Measurements from ENCODE around the gene UBALD2.

UBALD2 gene

DNA sequence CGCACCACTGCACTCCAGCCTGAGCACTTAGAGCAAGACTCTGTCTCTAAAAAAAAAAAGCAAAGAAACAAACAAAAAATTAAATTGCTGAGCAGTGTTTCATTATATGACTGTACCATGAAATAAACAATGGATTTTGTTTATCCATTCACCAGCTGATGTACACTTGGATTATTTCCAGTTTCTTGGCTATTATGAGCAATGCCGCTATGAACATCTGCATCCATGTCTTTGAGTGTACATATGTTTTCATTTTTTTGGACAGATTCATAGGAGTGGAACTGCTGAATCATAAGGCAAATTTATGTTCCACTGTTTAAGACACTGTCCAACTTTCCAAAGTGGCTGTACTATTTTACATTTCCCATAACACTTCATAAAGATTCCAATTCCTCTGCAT is 32.8 kb upstream of the UBALD2 start:
- Histone ChIP-seq H3K27me3 (ENCODE audit: insufficient read depth, poor library complexity, severe bottlenecking) (no peaks in the 10 kb centered on the region), H3K27ac (replicated peaks) (no peak overlapping the region), H3K4me3 (replicated peaks; ENCODE audit: insufficient read depth, low read length) (no peak overlapping the region)
- TF ChIP-seq POLR2AphosphoS5 (IDR thresholded peaks at IDR 0.05; ENCODE audit: low read depth) (no peak), SPI1 (IDR thresholded peaks at IDR 0.05; ENCODE audit: borderline replicate concordance, low read depth) (no peak)
- TF ChIP-seq, protein P1, sequence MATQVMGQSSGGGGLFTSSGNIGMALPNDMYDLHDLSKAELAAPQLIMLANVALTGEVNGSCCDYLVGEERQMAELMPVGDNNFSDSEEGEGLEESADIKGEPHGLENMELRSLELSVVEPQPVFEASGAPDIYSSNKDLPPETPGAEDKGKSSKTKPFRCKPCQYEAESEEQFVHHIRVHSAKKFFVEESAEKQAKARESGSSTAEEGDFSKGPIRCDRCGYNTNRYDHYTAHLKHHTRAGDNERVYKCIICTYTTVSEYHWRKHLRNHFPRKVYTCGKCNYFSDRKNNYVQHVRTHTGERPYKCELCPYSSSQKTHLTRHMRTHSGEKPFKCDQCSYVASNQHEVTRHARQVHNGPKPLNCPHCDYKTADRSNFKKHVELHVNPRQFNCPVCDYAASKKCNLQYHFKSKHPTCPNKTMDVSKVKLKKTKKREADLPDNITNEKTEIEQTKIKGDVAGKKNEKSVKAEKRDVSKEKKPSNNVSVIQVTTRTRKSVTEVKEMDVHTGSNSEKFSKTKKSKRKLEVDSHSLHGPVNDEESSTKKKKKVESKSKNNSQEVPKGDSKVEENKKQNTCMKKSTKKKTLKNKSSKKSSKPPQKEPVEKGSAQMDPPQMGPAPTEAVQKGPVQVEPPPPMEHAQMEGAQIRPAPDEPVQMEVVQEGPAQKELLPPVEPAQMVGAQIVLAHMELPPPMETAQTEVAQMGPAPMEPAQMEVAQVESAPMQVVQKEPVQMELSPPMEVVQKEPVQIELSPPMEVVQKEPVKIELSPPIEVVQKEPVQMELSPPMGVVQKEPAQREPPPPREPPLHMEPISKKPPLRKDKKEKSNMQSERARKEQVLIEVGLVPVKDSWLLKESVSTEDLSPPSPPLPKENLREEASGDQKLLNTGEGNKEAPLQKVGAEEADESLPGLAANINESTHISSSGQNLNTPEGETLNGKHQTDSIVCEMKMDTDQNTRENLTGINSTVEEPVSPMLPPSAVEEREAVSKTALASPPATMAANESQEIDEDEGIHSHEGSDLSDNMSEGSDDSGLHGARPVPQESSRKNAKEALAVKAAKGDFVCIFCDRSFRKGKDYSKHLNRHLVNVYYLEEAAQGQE (IDR thresholded peaks at IDR 0.05; ENCODE audit: insufficient replicate concordance, low read depth), result no peak
- DNase-seq (ENCODE audit: low read depth in 1 of 2, low spot score in 1 of 2), result no peak

DNA sequence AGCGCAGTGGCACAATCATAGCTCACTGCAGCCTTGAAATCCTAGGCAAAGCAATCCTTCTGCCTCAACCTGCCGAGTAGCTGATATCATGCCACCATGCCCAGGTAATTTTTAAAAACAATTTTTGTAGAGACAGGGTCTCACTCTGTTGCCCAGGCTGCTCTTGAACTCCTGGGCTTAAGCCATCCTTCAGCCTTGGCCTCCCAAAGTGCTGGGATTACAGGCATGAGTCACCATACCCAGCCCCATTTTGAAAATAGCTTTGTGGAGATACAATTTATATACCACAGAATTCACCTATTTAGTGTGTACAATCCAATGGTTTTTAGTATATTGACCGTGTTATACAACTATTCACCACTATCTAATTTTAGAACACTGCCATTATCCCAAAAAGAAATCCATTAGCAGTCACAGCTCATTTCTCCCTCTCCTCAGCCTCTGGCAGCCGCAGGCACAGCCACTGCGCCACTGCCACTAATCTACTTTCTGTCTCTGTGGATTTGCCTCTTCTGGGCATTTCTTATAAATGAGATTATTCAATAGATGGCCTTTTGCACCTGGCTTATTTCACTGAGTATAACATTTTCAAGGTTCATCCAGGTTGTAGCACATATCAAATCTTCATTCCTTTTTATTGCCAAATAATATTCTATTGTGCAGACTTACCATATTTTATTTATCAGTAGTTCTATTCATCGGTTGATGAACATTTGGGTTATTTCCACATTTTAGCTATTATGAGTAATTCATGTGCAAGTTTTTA is 31.4 kb upstream of the UBALD2 start:
- peaks cover under 1% of the 10 kb centered on the region for H3K27me3 ChIP-seq (ENCODE audit: insufficient read depth, poor library complexity, severe bottlenecking)
- H3K27ac ChIP-seq (replicated peaks), result no peak overlapping the region
- H3K4me3 ChIP-seq (replicated peaks; ENCODE audit: insufficient read depth, low read length), result no peak overlapping the region
- no peak for DNase-seq (ENCODE audit: low read depth in 1 of 2, low spot score in 1 of 2)
- TF ChIP-seq GABPA (IDR thresholded peaks at IDR 0.05; ENCODE audit: low read depth) (no peak), SPI1 (IDR thresholded peaks at IDR 0.05; ENCODE audit: borderline replicate concordance, low read depth) (no peak), POLR2AphosphoS5 (IDR thresholded peaks at IDR 0.05; ENCODE audit: low read depth) (no peak)
- TF ChIP-seq, protein P2, sequence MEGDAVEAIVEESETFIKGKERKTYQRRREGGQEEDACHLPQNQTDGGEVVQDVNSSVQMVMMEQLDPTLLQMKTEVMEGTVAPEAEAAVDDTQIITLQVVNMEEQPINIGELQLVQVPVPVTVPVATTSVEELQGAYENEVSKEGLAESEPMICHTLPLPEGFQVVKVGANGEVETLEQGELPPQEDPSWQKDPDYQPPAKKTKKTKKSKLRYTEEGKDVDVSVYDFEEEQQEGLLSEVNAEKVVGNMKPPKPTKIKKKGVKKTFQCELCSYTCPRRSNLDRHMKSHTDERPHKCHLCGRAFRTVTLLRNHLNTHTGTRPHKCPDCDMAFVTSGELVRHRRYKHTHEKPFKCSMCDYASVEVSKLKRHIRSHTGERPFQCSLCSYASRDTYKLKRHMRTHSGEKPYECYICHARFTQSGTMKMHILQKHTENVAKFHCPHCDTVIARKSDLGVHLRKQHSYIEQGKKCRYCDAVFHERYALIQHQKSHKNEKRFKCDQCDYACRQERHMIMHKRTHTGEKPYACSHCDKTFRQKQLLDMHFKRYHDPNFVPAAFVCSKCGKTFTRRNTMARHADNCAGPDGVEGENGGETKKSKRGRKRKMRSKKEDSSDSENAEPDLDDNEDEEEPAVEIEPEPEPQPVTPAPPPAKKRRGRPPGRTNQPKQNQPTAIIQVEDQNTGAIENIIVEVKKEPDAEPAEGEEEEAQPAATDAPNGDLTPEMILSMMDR (IDR thresholded peaks at IDR 0.05; ENCODE audit: insufficient read depth, low read length), result no peak
- TF ChIP-seq, protein P1 (IDR thresholded peaks at IDR 0.05; ENCODE audit: insufficient replicate concordance, low read depth), result no peak

DNA sequence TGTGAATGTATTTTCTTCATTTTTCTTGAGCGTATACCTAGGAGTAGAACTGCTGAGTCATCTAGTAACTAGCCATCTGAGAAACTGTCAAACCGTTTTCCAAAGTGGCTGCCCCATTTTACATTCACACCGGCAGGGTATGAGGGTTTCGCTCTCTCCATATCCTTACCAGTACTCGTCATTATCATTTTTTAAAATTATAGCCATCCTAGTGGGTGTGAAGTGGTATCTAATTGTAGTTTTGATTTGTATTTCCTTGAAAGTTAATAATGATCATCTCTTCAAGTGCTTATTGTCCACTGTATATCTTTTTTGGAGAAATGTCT is 30.8 kb upstream of the UBALD2 start:
- Histone ChIP-seq H3K4me3 (replicated peaks; ENCODE audit: insufficient read depth, low read length) (no peak overlapping the region), H3K27me3 (ENCODE audit: insufficient read depth, poor library complexity, severe bottlenecking) (peaks cover 4% of the 10 kb centered on the region), H3K27ac (replicated peaks) (no peak overlapping the region)
- DNase-seq (ENCODE audit: low read depth in 1 of 2, low spot score in 1 of 2), result no peak
- TF ChIP-seq, protein P1 (IDR thresholded peaks at IDR 0.05; ENCODE audit: insufficient replicate concordance, low read depth), result no peak
- TF ChIP-seq, protein P2 (IDR thresholded peaks at IDR 0.05; ENCODE audit: insufficient read depth, low read length), result no peak
